ENCODE measurements around the gene AMOTL2.

- TF ChIP-seq, protein P1, sequence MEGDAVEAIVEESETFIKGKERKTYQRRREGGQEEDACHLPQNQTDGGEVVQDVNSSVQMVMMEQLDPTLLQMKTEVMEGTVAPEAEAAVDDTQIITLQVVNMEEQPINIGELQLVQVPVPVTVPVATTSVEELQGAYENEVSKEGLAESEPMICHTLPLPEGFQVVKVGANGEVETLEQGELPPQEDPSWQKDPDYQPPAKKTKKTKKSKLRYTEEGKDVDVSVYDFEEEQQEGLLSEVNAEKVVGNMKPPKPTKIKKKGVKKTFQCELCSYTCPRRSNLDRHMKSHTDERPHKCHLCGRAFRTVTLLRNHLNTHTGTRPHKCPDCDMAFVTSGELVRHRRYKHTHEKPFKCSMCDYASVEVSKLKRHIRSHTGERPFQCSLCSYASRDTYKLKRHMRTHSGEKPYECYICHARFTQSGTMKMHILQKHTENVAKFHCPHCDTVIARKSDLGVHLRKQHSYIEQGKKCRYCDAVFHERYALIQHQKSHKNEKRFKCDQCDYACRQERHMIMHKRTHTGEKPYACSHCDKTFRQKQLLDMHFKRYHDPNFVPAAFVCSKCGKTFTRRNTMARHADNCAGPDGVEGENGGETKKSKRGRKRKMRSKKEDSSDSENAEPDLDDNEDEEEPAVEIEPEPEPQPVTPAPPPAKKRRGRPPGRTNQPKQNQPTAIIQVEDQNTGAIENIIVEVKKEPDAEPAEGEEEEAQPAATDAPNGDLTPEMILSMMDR (IDR thresholded peaks at IDR 0.05; ENCODE audit: insufficient read depth, low read length), result no peak
- TF ChIP-seq POLR2AphosphoS5 (IDR thresholded peaks at IDR 0.05; ENCODE audit: low read depth) (no peak), GABPA (IDR thresholded peaks at IDR 0.05; ENCODE audit: low read depth) (no peak)
Measured at GRCh38 chr3:134325061-134325705, 49.1 kb downstream of the AMOTL2 start.

Data from HL-60 (cell line).